ENCODE data around the gene EEF1A1.

EEF1A1 gene

GRCh38 chr6:73520688-73521350, at the start of gene EEF1A1:
Gene EEF1A1 (minus strand): TSS chr6:73521032. CDS start chr6:73520026, 1,006 bp downstream.
- TF ChIP-seq GATA3 (IDR thresholded peaks at IDR 0.05; ENCODE audit: low read depth, low read length) (no peak), GATA2 (IDR thresholded peaks at IDR 0.05; ENCODE audit: low read depth, low read length) (no peak)

GRCh38 chr6:73569121-73569520, 48.3 kb upstream of the EEF1A1 start:
- no peak for TF ChIP-seq GATA2 (IDR thresholded peaks at IDR 0.05; ENCODE audit: low read depth, low read length)
- no peak for TF ChIP-seq GATA3 (IDR thresholded peaks at IDR 0.05; ENCODE audit: low read depth, low read length)

GRCh38 chr6:73566954-73567591, 46.2 kb upstream of the EEF1A1 start:
- TF ChIP-seq GATA3 (IDR thresholded peaks at IDR 0.05; ENCODE audit: low read depth, low read length) = no peak
- no peak for TF ChIP-seq GATA2 (IDR thresholded peaks at IDR 0.05; ENCODE audit: low read depth, low read length)

GRCh38 chr6:73565767-73566485, 45.1 kb upstream of the EEF1A1 start:
- TF ChIP-seq GATA3 (IDR thresholded peaks at IDR 0.05; ENCODE audit: low read depth, low read length) = no peak
- TF ChIP-seq GATA2 (IDR thresholded peaks at IDR 0.05; ENCODE audit: low read depth, low read length) = no peak

DNA sequence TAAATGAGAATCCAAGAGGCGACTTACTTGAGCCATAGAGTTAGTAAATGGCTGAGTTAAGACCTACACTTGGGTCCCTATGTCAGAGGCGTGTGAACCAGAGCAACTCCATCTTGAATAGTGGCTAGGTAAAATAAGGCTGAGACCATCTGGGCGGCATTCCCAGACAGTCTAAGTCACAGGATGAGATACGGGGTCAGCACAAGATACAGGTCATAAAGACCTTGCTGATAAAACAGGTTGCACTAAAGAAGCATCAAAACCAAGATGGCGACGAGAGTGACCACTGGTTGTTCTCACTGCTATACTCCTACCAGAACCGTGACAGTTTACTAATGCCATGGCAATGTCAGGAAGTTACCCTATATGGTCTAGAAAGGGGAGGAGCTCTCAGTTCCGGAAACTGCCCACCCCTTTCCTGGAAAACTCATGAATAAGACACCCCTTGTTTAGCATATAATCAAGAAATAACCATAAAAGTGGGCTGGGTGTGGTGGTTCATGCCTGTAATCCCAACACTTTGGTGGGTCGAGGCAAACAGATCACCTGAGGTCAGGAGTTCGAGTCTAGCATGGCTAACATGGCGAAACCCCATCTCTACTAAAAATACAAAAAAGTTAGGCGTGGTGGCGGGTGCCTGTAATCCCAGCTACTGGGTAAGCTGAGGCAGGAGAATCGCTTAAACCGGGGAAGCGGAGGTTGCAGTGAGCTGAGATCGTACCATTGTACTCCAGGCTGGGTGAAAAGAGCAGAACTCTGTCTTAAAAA, 43.9 kb upstream of the EEF1A1 start:
- no peak for TF ChIP-seq GATA3 (IDR thresholded peaks at IDR 0.05; ENCODE audit: low read depth, low read length)
- TF ChIP-seq GATA2 (IDR thresholded peaks at IDR 0.05; ENCODE audit: low read depth, low read length) = no peak

GRCh38 chr6:73562558-73562957, 41.7 kb upstream of the EEF1A1 start:
- no peak for TF ChIP-seq GATA3 (IDR thresholded peaks at IDR 0.05; ENCODE audit: low read depth, low read length)

DNA sequence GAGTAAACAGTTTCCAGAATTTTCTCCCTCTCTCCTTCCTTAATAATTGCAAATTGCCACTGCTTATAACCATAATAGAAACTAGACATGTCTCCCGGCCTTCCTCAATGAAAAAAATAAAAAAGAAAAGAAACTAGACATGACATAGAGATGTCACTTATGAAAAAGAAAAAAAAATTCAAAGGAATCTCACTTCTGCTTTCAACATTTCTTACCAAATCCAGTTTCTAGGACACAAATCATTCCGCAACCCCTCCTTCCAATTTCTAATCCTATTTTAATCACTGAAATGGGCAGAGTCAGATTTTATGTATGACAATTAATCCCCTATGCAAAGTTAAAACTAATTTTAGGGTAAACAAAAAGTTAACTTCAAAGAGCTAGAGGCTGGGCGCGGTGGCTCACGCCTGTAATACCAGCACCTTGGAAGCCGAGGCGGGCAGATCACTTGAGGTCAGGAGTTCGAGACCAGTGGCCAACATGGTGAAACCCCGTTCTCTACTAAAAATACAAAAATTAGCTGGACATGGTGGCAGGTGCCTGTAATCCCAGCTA, 40.1 kb upstream of the EEF1A1 start:
- TF ChIP-seq GATA3 (IDR thresholded peaks at IDR 0.05; ENCODE audit: low read depth, low read length) = no peak
- no peak for TF ChIP-seq GATA2 (IDR thresholded peaks at IDR 0.05; ENCODE audit: low read depth, low read length)

GRCh38 chr6:73560182-73560732, 39.4 kb upstream of the EEF1A1 start:
- TF ChIP-seq GATA3 (IDR thresholded peaks at IDR 0.05; ENCODE audit: low read depth, low read length) (no peak), GATA2 (IDR thresholded peaks at IDR 0.05; ENCODE audit: low read depth, low read length) (no peak)

DNA sequence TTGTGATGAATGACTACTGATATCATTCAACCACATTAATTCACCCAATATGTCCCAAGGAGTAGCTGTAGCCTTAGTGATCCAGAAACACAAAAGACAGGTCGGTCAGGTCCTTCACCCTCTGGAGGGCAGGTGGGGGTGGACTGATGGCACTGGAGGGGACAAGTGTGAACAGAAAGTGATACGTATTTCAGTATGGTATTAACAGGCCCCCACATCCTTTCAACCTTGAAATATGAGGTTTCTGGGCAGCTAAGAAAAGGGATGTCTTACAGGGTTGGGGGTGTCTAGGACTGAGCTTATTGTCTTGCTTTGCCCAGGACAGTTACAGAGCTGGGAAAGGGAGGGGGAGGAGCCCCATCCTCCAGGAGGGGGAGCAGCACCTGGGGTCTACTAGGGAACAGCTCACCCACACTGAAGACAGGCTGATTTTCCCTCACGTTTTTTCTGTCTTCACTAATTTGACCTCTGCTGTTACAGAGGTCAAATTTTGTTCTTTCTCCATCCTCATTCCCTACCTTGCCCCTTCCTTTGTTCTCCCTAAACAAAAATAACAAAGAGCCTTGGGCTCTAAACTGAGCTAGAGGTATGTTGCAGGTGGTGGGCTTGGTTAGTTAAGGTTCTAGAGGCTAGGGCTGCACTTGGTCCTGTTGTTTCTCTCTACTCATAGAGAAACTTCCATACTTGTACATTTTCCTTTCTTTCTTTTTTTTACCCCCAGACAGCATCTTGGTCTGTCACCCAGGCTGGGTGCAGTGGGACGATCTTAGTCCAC, 38.0 kb upstream of the EEF1A1 start:
- TF ChIP-seq GATA2 (IDR thresholded peaks at IDR 0.05; ENCODE audit: low read depth, low read length) (no peak), GATA3 (IDR thresholded peaks at IDR 0.05; ENCODE audit: low read depth, low read length) (no peak)

- TF ChIP-seq GATA2 (IDR thresholded peaks at IDR 0.05; ENCODE audit: low read depth, low read length) (no peak), GATA3 (IDR thresholded peaks at IDR 0.05; ENCODE audit: low read depth, low read length) (no peak)
Observed at GRCh38 chr6:73556836-73557235, 36.0 kb upstream of the EEF1A1 start.

- no peak for TF ChIP-seq GATA3 (IDR thresholded peaks at IDR 0.05; ENCODE audit: low read depth, low read length)
- no peak for TF ChIP-seq GATA2 (IDR thresholded peaks at IDR 0.05; ENCODE audit: low read depth, low read length)
Observed at GRCh38 chr6:73548458-73549446, 27.9 kb upstream of the EEF1A1 start.

DNA sequence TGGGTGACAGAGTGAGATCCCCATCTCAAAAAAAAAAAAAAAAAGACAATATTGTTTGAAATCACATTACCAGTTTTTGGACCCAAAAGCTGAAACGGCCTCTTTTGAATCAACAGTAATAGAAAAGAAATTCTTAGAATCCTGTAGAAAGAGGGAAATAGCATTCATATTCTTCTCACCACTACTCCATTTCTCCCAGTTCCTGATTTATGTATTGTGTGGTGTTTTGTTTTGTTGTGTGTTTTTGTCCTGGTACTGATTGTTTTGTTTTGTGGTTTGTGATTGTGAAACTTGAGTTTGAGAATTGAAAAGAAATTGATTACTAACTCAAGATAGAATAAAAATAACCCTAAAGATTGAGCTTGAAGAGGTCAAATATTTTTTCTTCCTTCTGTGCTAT, 26.2 kb upstream of the EEF1A1 start:
- TF ChIP-seq GATA2 (IDR thresholded peaks at IDR 0.05; ENCODE audit: low read depth, low read length) (no peak), GATA3 (IDR thresholded peaks at IDR 0.05; ENCODE audit: low read depth, low read length) (no peak)
